MV-4-11 (cell line): Measurements from ENCODE around the gene LHFPL3.
A peak's percentile ranks its signal among the peaks of the same experiment; 100 is the strongest.
"Not testable (repeated sequence)": the region's sequence is repeated elsewhere in the genome, so short reads cannot be mapped to it uniquely, and the experiment has no call there.

Source experiments
- DNase-seq: peaks from one replicate; lab custom pipeline; 2025; lab: John Stamatoyannopoulos, UW

LHFPL3 gene

GRCh38 chr7:104482362-104483037 lies 154.1 kb downstream of the LHFPL3 start:
- no peak for DNase-seq

GRCh38 chr7:104486931-104487330 lies 158.5 kb downstream of the LHFPL3 start:
- peak; percentile 87 for DNase-seq

GRCh38 chr7:104487642-104488041 lies 159.2 kb downstream of the LHFPL3 start:
- DNase-seq, result no peak

GRCh38 chr7:104497379-104497967 lies 169.1 kb downstream of the LHFPL3 start:
- no peak for DNase-seq

- DNase-seq, result no peak
Observed at GRCh38 chr7:104499975-104500374, 171.6 kb downstream of the LHFPL3 start.

GRCh38 chr7:104509874-104510273 lies 181.5 kb downstream of the LHFPL3 start:
- no peak for DNase-seq

- no peak for DNase-seq
Observed at GRCh38 chr7:104524853-104525252, 196.4 kb downstream of the LHFPL3 start.

- DNase-seq, result no peak
Observed at GRCh38 chr7:104528142-104528541, 199.7 kb downstream of the LHFPL3 start.

- DNase-seq, result no peak
Observed at GRCh38 chr7:104529567-104529966, 201.2 kb downstream of the LHFPL3 start.

- no peak for DNase-seq
Observed at GRCh38 chr7:104530251-104530650, 201.8 kb downstream of the LHFPL3 start.

- no peak for DNase-seq
Observed at GRCh38 chr7:104534149-104534548, 205.7 kb downstream of the LHFPL3 start.

- DNase-seq, result no peak
Observed at GRCh38 chr7:104535841-104536240, 207.4 kb downstream of the LHFPL3 start.

- no peak for DNase-seq
Observed at GRCh38 chr7:104536956-104537355, 208.6 kb downstream of the LHFPL3 start.

GRCh38 chr7:104538152-104538551 lies 209.7 kb downstream of the LHFPL3 start:
- no peak for DNase-seq

- no peak for DNase-seq
Observed at GRCh38 chr7:104541897-104542296, 213.5 kb downstream of the LHFPL3 start.

GRCh38 chr7:104548861-104549260 lies 220.5 kb downstream of the LHFPL3 start:
- DNase-seq, result no peak

- no peak for DNase-seq
Observed at GRCh38 chr7:104550362-104550761, 222.0 kb downstream of the LHFPL3 start.

- no peak for DNase-seq
Observed at GRCh38 chr7:104551226-104551625, 222.8 kb downstream of the LHFPL3 start.

- DNase-seq, result peak; percentile 35
Observed at GRCh38 chr7:104552102-104552501, 223.7 kb downstream of the LHFPL3 start.

- no peak for DNase-seq
Observed at GRCh38 chr7:104553074-104553473, 224.7 kb downstream of the LHFPL3 start.

GRCh38 chr7:104563350-104563901 lies 235.0 kb downstream of the LHFPL3 start:
- DNase-seq, result not testable (repeated sequence)

- no peak for DNase-seq
Observed at GRCh38 chr7:104569751-104570150, 241.3 kb downstream of the LHFPL3 start.

- DNase-seq, result no peak
Observed at GRCh38 chr7:104572554-104572953, 244.2 kb downstream of the LHFPL3 start.

- DNase-seq, result peak; percentile 23
Observed at GRCh38 chr7:104584620-104585019, 256.2 kb downstream of the LHFPL3 start.
